ENCODE data around the gene PLA2G3.
"Not testable (repeated sequence)": the region's sequence is repeated elsewhere in the genome, so short reads cannot be mapped to it uniquely, and the experiment has no call there.

The PLA2G3 gene

GRCh38 chr22:31099841-31100761, 40.2 kb downstream of the PLA2G3 start:
- DNase-seq (ENCODE audit: low read depth): no peak

- no peak for DNase-seq (ENCODE audit: low read depth)
Observed at GRCh38 chr22:31099386-31099785, 40.9 kb downstream of the PLA2G3 start.

- no peak for DNase-seq (ENCODE audit: low read depth)
Observed at GRCh38 chr22:31098632-31099110, 41.6 kb downstream of the PLA2G3 start.

- DNase-seq (ENCODE audit: low read depth): no peak
Observed at GRCh38 chr22:31097941-31098631, 42.2 kb downstream of the PLA2G3 start.

- not testable (repeated sequence) for DNase-seq (ENCODE audit: low read depth)
Observed at GRCh38 chr22:31097539-31097938, 42.8 kb downstream of the PLA2G3 start.

- no peak for DNase-seq (ENCODE audit: low read depth)
Observed at GRCh38 chr22:31096657-31097279, 43.5 kb downstream of the PLA2G3 start.

GRCh38 chr22:31095637-31096249, 44.6 kb downstream of the PLA2G3 start:
- no peak for DNase-seq (ENCODE audit: low read depth)

- DNase-seq (ENCODE audit: low read depth): no peak
Observed at GRCh38 chr22:31094741-31095140, 45.6 kb downstream of the PLA2G3 start.

- DNase-seq (ENCODE audit: low read depth): no peak
Observed at GRCh38 chr22:31094021-31094551, 46.2 kb downstream of the PLA2G3 start.

- no peak for DNase-seq (ENCODE audit: low read depth)
Observed at GRCh38 chr22:31093086-31093850, 47.0 kb downstream of the PLA2G3 start.

GRCh38 chr22:31092161-31092560, 48.1 kb downstream of the PLA2G3 start:
- no peak for DNase-seq (ENCODE audit: low read depth)

GRCh38 chr22:31091106-31091975, 49.0 kb downstream of the PLA2G3 start:
- DNase-seq (ENCODE audit: low read depth): no peak

- no peak for DNase-seq (ENCODE audit: low read depth)
Observed at GRCh38 chr22:31090217-31091085, 49.9 kb downstream of the PLA2G3 start.

- DNase-seq (ENCODE audit: low read depth): no peak
Observed at GRCh38 chr22:31089160-31090100, 50.9 kb downstream of the PLA2G3 start.

GRCh38 chr22:31088233-31088986, 51.9 kb downstream of the PLA2G3 start:
- DNase-seq (ENCODE audit: low read depth): no peak

GRCh38 chr22:31087744-31088215, 52.5 kb downstream of the PLA2G3 start:
- DNase-seq (ENCODE audit: low read depth): no peak

GRCh38 chr22:31086703-31087330, 53.5 kb downstream of the PLA2G3 start:
- no peak for DNase-seq (ENCODE audit: low read depth)

All from activated gamma-delta T cell treated with anti-CD3 and anti-CD28 coated beads, Interleukin-2, amount 50 U/mL, for 16 hours (primary cell).